HCT116 (cell line): ENCODE measurements around the gene PDE4D.

Source experiments
- EZH2 ChIP-seq: fragments of 200-600 bp; sonication (generic); IDR thresholded peaks from 2 replicates; pipeline ENCODE4 v1.6.1; 2017; ENCODE audit warnings: antibody characterized with exemption, mixed run types
- EZH2phosphoT487 ChIP-seq: fragments of 200-600 bp; IDR thresholded peaks from 2 replicates; pipeline ENCODE4 v1.6.1; 2018; ENCODE audit warnings: antibody characterized with exemption, borderline replicate concordance
- JUND ChIP-seq: IDR thresholded peaks from 2 replicates; pipeline ENCODE4 v1.6.1; 2012
- POLR2A ChIP-seq: IDR thresholded peaks from 2 replicates; pipeline ENCODE4 v1.7.0; 2011; ENCODE audit warnings: borderline replicate concordance; ENCODE audit not compliant: insufficient read depth, insufficient read length; ENCODE audit errors: extremely low read depth
- POLR2AphosphoS5 ChIP-seq: IDR thresholded peaks from 2 replicates; pipeline ENCODE4 v1.6.1; 2011; ENCODE audit warnings: mild to moderate bottlenecking, low read depth, low read length, moderate library complexity
- RAD21 ChIP-seq: IDR thresholded peaks from 2 replicates; pipeline ENCODE4 v1.6.1; 2012; ENCODE audit warnings: low read depth, mild to moderate bottlenecking
- SIN3A ChIP-seq: IDR thresholded peaks from 2 replicates; pipeline ENCODE4 v1.6.1; 2012; ENCODE audit warnings: low read depth
- SP1 ChIP-seq: IDR thresholded peaks from 2 replicates; pipeline ENCODE4 v1.6.1; 2012; ENCODE audit warnings: low read depth
- YY1 ChIP-seq: IDR thresholded peaks from 2 replicates; pipeline ENCODE4 v1.6.1; 2011; ENCODE audit warnings: low read length, low read depth, moderate library complexity, mild to moderate bottlenecking; ENCODE audit not compliant: insufficient replicate concordance; ENCODE audit errors: extremely low read depth
- ZFX ChIP-seq: fragments of 450-650 bp; IDR thresholded peaks from 2 replicates; pipeline ENCODE4 v1.6.1; 2017
- ZNF274 ChIP-seq: fragments of 200-500 bp; sonication (Bioruptor generic); IDR thresholded peaks from 2 replicates; pipeline ENCODE4 v1.6.1; 2014; ENCODE audit warnings: mild to moderate bottlenecking, low read depth, low read length, inconsistent platforms
- TF ChIP-seq, protein P1 (sequence below), 3 experiments: fragments of 200-600 bp in 1 of 3; sonication (generic) in 1 of 3; IDR thresholded peaks in 2 of 3; conservative IDR thresholded peaks in 1 of 3; 2 replicates each; pipeline ENCODE4 v1.5.1; 2012 to 2017; ENCODE audit warnings: low read depth in 2 of 3, low read length in 2 of 3, antibody characterized with exemption in 1 of 3, borderline replicate concordance in 1 of 3, control low read depth in 1 of 3, mild to moderate bottlenecking in 1 of 3, mixed read lengths in 1 of 3, mixed run types in 1 of 3, moderate library complexity in 1 of 3; ENCODE audit not compliant: insufficient read depth in 1 of 3

- no peak for TF ChIP-seq EZH2
- TF ChIP-seq RAD21: no peak
- no peak for TF ChIP-seq POLR2A
- no peak for TF ChIP-seq ZFX
- no peak for TF ChIP-seq EZH2phosphoT487
- TF ChIP-seq SP1: no peak
- TF ChIP-seq ZNF274: no peak
- TF ChIP-seq POLR2AphosphoS5: no peak
- no peak for TF ChIP-seq YY1
- TF ChIP-seq, protein P1, sequence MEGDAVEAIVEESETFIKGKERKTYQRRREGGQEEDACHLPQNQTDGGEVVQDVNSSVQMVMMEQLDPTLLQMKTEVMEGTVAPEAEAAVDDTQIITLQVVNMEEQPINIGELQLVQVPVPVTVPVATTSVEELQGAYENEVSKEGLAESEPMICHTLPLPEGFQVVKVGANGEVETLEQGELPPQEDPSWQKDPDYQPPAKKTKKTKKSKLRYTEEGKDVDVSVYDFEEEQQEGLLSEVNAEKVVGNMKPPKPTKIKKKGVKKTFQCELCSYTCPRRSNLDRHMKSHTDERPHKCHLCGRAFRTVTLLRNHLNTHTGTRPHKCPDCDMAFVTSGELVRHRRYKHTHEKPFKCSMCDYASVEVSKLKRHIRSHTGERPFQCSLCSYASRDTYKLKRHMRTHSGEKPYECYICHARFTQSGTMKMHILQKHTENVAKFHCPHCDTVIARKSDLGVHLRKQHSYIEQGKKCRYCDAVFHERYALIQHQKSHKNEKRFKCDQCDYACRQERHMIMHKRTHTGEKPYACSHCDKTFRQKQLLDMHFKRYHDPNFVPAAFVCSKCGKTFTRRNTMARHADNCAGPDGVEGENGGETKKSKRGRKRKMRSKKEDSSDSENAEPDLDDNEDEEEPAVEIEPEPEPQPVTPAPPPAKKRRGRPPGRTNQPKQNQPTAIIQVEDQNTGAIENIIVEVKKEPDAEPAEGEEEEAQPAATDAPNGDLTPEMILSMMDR (IDR thresholded peaks at IDR 0.05 in 2 of 3, conservative IDR thresholded peaks at IDR 0.05 in 1 of 3; ENCODE audit: borderline replicate concordance in 1 of 3, insufficient read depth in 1 of 3, low read depth in 2 of 3, low read length in 2 of 3): no peak
- no peak for TF ChIP-seq SIN3A
- no peak for TF ChIP-seq JUND
These were observed 506.4 kb downstream of the PDE4D start for GRCh38 chr5:59387127-59387526.
